IPS-NIHi7 (cell line): Measurements from ENCODE around the gene CGB1.
A peak's percentile ranks its signal among the peaks of the same experiment; 100 is the strongest.
"Not testable (repeated sequence)": the region's sequence is repeated elsewhere in the genome, so short reads cannot be mapped to it uniquely, and the experiment has no call there.

ENCODE experiments used
- DNase-seq: peaks from one replicate; pipeline ENCODE4 v3.0.0; 2012; ENCODE audit warnings: mixed read lengths; ENCODE audit errors: extremely low spot score

The CGB1 gene

DNA sequence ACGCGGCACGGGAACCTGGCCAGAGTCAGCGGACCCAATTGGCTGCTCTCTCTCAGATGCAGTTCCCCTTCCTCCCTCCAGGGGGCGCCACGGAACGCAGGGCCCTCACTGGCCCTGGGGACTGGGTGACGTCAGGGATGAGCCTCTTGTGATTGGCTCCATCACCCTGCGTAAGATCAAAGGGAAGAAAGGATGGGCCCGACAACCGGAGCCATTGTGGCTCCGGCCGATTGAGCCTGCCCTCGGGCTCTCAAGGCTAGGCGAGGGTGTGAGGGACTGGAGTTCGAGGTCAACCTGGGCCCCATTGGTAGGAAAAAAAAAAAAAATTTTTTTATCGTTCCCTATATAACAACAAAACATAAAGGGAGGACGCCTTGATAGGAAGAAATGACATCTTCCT, at the start of gene CGB1:
CGB1 (minus strand) TSS at position 81 of the 400 bp plus-strand sequence. CDS start 184 bp downstream, outside the sequence.
- DNase-seq, result peak; percentile 54

DNA sequence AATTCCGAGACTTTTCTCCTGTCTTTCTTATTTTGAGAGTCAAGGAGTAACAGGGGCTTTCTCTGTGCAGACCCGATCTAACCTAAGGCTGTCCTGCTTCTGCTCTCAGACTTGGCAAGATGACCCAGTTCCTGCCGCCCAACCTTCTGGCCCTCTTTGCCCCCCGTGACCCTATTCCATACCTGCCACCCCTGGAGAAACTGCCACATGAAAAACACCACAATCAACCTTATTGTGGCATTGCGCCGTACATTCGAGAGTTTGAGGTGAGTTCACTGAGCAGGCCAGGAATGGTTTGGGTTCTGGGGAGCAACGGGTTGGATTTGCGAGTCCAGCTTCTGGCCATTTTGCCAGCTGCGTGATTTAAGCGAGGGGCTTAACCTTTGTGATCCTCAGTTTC, 49.6 kb upstream of the CGB1 start:
- DNase-seq, result no peak

DNA sequence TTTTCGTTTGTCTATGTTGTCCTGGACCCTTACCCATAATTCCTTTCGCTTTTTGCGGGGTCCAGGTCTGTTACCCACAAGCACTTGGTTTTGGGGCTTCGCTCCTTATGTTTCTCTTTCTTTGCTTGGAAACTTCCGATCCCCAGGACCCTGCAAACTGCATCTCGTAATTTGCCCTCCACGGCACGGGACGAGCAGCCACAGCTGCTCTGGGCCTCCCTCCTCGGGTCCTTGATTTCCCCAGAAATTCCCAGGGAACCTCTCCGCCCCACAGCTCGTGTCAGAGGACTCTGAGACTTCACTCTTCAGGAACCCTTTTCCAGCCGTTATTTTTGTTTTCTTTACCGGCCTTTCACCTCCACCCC, 49.2 kb upstream of the CGB1 start:
- peak; percentile 22 for DNase-seq

DNA sequence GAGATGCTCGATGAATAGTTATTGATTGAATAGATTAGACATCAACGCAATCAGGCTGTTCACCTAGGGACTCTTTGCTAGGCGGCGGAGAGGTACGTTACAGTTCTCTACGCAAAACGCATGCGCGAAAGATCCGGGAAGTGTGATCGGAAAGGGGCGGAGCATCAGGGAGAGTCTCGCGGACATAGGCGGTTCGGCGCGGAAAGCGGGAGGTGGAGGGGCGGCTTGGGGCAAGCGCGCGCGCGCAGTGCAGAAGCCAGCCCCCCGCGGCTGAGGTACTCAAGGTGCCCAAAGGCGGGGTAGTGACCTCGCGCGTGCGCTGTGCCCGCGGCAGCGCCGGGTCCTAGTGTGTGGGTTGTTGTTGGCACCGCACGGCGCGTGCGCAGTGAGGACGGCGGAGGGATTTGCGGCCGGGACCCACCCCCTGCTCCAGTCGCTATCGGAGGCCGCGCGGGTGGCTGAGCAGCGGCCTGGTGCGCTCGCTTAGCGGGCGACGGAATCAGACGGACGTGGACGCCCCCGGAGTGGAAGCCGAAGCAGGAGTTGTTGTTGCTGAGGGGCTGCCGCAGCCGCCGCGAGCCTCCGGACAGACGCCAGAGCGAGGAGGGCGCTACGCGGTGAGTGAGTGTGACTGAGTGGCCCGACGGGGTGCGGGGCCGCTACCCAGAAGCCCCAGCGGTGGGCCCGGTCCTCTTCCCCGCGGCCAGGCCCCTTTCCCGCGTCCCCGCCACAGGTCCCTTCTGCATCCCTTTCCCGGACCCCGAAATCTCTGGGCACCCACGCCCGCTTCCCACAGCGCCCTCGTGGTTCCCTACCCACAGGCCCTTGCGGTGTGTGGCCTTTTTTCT, 48.5 kb upstream of the CGB1 start, which contains the start of gene SNRNP70:
SNRNP70 (plus strand) TSS at position 432 of the 848 bp plus-strand sequence. CDS start 964 bp downstream, outside the sequence.
- DNase-seq, result peak; percentile 99

DNA sequence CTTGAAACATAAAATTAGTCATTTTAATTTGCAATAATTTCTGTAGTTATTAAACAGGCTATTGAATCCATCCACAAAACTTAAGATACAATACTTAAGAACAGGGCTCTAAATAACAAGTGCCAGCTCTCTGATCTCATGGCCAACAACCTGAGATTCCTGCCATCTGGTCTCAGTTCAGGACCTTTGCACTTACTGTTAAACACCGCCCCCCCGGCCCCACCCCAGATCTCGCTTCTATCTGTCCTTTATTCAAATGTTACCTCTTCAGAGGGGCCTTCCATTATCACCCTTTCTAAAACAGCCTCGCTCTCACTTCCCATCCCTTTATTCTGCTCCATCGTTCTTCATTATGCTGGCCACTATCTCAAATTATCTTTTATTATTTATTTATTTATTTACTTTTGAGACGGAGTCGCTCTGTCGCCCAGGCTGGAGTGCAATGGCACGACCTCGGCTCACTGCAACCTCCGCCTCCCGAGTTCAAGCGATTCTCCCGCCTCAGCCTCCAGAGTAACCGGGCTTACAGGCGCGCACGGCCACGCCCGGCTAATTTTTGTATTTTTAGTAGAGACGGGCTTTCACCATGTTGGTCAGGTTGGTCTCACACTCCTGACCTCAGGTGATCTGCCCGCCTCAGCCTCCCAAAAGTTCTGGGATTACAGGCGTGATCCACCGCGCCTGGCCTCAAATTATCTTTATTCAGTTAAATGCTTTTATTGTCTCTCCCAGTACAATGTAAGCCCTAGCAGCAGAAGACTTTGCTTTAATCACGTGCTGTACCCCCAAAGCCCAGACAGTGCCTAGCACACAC, 47.7 kb upstream of the CGB1 start:
- DNase-seq, result no peak

DNA sequence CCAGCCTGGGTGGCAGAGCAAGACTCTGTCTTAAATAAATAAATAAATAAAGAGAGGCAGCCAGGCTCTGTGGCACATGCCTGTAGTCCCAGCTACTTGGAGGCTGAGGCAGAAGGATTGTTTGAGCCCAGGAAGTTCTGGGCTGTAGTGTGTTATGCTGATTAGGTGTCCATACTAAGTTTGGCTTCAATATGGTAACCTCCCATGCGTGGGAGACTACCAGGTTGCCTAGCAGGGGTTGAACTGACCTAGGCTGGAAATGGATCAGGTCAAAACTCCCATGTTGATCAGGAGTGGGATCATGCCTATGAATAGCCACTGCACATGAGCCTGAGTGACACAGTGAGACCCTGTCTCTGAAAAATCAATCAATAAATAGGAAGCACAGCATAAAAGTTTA, 44.6 kb upstream of the CGB1 start:
- DNase-seq, result no peak

DNA sequence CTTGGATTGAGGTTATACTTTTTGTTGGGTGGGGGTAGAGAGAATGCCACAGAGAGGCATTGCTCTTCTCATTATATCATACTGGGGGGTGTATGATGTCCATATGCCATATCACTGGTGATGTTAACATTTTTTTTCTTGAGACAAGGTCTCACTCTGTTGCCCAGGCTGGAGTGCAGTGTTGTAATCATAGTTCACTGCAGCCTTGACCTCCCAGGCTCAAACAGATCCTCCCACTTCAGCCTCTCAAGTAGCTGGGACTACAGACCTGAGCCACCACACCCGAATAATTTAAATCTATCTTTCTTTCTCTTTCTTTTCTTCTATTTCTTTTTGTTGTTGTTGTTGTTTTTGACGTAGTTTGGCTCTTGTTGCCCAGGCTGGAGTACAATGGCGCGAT, 43.7 kb upstream of the CGB1 start:
- no peak for DNase-seq

DNA sequence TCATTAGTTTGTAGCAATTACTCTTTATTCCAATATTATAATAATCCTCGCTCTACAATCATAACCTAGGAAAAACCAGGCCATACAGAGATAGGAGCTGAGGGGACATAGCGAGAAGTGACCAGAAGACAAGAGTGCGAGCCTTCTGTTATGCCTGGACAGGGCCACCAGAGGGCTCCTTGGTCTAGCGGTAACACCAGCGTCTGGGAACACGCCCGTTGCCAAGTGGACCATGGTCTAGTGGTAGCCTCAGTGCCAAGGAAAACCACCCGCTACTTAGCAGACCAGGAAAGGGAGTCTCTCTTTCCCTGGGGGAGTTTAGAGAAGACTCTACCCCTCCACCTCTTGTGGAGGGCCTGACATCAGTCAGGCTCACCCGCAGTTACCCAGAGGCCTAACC, 38.2 kb upstream of the CGB1 start:
- not testable (repeated sequence) for DNase-seq

DNA sequence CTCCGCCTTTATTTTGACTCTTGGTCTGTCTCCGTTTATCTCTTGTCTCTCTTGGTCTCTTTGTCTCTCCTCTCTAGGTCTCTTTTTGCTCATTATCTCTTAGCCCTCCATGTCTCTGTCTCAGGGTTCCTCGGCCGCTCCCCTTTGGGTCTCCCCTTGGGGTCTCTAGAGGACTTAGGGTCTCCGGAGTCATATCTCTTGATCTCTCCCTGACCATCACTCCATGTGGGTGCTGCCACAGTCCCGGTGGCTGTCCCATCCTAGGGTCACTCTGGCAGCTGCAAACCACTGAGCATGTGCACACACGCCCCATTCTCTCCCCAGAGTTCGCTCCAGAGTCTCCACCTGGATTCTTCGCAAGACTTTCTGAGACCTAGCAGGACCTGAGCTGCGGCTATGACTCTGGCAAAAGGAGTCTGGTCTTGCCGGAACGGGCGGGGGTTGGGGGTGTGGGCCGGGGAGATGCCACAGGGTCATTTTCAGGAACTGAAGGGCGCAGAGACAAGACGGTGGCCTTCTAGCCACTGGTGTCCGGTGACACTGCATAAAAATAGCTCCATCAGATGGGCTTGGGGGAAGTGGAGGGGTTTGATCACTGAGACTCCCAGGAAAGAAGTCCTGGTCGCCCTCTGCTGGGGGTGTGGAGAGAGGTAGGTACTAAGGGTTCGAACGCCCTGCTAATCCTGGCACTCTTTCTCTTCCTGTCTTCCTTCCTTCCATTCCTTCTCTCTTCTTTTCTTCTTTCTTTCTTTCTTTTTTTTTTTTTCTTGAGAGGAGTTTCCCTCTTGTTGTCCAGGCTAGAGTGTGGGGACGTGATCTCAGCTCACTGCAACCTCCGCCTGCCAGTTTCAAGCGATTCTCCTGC, 37.1 kb upstream of the CGB1 start:
- peak; percentile 52 for DNase-seq

DNA sequence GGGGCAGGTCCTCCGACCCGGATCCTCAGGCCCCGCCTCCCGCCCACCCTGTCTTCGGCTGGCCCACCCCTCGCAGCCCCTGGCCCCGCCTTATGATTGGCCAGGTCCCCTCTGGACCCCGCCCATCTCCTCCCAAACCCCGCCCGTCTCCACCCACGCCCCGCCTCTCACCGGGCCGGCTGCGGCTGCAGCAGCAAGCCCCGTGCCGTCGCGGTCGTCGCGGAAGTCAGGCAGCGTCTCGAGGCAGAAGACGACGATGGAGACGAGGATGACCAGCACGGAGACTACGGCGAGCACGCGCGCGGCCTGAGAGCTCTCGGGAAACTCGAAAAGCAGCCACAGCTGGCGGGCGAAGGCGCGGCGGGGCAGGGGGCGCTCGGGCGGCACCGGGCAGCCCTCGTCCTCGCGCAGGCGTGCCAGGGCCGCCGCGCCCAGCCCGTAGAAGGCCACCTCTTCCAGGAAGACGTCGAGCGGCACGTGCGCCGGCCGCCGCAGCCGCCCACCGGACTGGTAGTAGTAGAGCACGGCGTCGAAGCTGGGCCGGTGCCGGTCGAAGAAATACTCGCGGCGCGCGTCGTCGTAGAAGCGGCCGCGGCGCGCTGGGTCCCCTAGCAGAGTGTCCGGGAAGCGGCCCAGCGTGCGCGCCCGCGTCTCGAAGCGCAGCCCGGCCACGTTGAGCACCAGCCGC, 35.3 kb upstream of the CGB1 start:
- peak; percentile 88 for DNase-seq

DNA sequence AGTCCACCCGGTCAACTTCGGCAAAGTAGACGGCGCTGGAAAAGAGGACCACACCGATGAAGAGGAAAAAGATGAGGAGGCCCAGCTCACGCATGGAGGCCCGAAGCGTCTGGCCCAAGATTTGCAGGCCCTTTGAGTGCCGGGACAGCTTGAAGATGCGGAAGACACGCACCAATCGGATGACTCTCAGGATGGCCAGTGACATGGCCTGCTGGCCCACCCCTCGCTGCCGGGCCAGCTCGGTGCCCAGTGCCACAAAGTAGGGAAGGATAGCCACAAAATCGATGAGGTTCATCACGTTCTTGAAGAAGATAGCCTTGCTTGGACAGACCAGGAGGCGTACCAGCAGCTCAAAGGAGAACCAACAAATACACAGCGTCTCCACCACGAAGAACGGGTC, 33.7 kb upstream of the CGB1 start:
- no peak for DNase-seq

DNA sequence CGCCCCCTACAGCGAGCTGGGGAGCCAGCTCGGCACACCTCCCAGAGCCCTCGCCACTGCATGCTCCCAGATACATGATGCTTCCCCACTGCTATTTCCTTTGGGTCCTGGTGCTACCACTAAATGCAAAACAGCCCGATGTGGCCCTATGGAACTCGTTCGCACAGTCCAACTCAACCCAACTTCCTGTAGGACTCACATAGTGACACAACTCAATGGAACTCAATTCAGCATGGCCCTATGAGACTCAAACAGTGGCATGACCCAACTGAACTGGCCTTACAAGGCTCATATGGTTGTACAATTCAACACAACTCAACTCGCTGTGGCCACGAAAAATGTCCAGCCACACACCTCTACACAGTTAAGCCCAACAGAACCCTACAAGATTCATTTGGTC, 32.3 kb upstream of the CGB1 start:
- no peak for DNase-seq

DNA sequence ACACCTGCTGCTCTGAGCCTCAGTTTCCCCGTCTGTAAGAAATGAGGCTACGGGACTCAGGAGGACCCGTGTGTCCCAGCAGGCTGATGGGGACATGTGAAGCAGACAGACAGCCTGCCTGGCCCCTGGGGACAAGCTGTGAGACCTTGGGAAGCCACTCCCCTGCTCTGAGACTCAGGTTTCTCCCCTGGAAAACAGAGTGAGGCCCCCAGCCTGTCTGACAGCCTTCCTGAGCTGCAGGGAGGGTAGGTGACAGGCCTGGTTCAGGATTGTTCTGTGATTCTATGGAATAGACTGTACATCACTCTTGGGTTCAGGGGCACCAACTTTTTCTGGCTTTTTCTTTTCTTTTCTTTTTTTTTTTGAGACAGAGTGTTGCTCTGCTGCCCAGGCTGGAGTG, 30.9 kb upstream of the CGB1 start:
- DNase-seq, result no peak

DNA sequence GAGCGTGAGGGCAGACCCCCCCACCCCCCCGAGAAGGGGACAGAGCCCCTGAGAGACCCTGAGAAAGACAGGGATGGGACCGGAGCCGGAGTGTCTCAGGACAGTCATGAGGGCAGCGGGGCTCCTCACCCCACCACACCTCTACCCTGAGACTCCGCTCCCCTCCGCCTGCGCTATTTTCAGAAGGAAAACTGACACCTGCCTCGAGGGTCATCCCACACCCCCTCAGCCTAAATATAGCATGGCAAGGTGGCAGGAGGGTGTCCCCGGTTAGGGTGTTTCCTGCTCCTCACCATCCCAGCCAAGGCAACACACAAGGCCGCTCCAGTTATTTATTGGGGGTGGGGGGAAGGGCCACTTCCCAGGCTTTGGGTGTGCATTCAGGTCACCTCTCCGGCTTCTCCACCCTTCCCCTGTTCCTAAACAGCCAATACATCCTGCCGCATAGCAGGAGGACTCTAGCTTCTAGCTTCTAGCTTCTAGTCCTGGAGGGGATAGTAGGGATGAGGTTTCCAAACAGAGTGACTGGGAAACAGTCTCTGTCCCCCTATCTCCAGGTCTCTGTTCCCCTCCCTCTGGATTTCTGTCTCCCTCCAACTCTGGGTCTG, 29.3 kb upstream of the CGB1 start:
- peak; percentile 16 for DNase-seq

DNA sequence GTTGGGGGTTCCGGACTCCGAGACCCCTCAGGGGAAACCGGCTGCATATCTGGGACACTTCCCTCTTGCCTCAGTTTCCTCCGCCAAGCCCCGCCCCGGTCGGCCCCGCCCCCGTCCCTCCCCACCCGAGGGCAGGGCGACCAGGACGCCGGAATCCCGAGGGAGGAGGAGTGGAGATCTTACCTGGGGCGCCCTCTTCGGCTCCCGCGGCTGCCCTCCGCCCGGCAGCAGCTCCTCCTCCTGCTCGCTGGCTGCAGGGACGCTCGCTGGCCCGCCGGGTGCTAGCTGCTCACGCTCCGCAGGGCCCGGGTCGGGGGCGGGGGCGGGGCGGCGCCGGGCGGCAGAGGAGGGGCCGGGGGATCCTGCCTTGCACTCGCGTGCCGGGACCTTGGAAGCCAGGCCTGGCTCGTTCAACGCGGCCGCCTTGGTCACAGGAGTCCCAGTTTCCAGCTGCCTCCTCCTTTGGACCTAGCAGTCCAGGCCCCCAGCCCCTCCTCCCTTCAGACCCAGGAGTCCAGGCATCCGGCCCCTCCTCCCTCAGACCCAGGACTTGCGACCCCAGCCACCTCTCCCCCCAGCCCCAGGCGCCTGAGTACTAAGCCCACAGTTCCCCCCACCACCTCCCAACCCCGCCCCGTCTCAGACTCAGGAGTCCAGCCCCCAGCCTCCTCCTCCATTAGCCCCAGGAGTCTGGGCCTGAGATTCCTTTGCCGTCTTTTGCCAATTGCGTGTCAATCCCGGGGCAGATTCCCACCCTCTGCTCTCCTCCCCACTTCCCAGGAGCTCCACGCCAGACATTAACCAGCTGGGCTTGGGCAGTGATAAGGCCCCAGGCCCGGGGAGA, 28.3 kb upstream of the CGB1 start, which contains the start of gene NTF4:
NTF4 (minus strand) TSS at position 51 of the 844 bp plus-strand sequence. CDS start 2,821 bp downstream, outside the sequence.
- DNase-seq, result peak; percentile 86

DNA sequence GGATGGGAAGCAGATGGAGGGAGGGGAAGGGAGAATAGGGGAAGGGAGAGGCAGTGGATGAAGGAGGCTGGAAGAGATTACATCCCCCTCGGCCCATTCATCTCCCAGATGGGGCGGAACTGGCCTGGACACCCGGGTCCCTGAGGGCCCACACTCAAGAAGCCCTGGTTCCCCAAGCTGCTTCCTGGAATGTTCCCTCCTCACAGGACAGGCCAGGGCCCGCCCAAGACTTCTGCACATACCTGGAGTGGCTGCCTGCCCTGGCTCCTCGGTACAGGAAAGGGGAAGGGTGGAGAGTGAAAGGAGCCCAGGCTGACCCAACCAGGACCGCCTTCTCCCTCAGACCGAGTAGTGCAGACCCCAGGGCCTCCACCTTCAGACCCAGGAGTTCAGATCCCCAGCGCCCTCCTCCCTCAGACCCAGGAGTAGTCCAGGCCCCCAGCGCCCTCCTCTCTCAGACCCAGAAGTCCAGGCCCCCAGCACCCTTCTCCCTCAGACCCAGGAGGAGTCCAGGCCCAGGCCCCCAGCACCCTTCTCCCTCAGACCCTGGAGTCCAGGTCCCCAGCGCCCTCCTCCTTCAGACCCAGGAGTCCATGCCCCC, 27.4 kb upstream of the CGB1 start:
- DNase-seq, result no peak

DNA sequence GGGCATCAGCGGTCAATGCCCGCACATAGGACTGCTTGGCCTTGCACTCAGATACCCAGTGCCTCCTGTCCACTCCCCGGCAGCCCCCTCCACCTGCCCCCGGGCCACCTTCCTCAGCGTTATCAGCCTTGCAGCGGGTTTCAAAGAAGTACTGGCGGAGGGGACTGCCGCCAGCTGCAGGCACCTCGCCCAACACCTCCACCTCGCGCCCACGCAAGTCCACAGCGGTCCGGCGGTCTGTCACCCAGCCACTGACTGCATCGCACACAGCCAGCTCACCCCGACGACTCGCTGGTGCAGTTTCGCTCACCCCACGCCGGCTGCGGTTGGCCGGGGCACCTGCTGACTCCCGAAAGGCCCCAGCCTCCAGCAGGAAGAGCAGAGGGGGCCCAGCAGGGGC, 24.8 kb upstream of the CGB1 start:
- DNase-seq, result no peak

DNA sequence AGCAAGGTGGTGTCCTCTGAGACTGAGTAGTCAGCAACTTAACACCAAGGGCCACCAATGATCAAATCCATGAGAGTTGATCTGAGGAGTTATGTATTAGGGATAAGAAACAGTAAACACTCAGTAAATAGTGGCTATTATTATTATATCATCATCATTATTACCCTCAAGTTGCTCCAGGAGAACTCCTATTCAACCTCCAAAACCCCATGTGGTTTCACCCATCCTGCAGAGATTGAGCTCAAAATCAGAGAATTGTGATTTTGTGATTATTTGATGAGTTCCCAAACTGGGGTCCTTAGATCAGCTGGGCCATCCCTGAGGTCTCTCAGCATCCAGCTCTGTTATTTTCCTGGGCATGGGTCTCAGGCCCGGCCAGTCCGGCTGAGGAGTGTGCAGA, 24.3 kb upstream of the CGB1 start:
- no peak for DNase-seq

DNA sequence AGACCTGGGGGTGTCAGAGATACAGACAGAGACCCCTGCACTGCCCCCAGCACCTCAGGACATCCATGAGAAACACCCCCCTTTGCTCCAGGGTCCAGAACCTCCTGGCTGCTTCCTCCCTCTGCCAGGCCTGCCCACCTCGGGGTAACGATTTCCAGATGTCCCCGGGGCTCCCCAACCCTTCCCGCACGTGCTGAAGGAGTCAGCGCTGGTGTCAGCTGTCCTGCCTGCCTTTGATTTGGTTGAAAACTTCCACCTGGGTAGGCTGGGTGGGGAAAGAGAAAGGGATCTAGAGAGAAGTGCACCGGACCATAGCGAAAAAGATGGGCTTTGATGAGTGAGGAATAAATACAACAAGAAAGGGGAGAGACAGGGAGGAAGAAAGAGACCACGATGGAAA, 22.4 kb upstream of the CGB1 start:
- DNase-seq, result no peak
